ENCODE results near the gene WDR1.

The WDR1 gene

DNA sequence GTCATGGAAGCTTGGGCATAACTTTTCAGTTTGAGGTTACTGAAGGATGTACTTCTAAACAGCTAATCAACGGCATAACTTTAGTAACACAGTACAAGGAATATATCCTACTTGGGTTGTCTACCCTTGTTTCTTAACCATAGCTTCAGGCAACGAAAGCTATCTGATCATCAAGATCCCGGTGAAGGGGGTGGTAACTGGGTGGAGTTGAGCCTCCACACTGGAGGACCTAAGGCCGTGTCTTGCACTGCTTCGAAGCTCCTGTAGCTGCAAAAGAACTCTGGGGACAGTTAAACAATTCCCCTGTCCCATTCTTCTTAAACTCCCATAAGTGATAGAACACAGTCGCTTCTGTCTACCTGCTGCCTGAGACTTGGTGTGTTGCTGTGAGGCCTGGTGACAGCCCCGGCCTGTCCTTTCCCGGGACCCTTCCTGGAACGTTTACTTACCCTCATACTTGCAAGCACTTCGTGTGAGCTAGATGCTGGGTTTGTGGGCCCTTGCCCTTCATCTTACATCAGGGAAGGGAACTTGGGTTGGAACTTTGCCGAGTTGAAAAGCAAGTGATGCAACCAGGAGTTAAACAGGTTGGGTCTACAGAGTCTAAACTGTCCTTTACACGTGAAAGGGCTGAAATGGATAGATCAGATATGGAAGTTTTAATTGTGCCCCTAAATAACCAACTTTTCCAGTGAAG, 5.8 kb upstream of the WDR1 start:
- TF ChIP-seq GATA2 (IDR thresholded peaks at IDR 0.05; ENCODE audit: low read depth, low read length) (no peak), GATA3 (IDR thresholded peaks at IDR 0.05; ENCODE audit: low read depth, low read length) (no peak)

DNA sequence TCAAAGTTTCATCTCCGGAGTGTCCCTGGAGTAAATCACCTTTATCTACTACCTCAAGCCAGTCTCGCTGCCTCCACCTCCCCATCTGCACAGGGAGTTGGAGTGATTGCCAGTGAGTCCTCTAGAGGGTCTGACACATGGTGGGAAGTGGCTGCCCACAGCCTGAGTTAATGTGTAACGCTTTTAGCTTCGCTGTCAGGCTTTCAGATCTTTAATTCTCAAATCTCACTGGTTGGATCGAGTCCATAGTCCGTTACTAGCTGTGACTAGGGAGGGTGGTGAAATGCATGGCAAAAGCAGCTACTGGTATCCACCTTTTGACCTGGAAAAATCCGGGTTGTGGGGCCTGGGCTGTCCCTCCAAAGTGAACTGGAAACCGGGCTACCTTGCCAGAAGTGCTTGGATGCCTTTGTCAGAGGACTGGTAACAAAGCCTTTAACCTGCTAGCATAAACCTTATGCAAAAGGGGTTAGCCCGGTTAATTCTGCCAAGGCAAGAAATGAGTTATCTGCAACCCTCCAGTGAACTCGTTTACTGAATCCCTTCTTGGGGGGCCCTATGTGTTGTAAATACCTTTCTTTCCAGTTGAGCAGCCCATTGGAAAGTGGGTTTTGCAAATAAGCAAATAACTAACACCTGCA, 5.1 kb upstream of the WDR1 start:
- TF ChIP-seq GATA2 (IDR thresholded peaks at IDR 0.05; ENCODE audit: low read depth, low read length) (no peak), GATA3 (IDR thresholded peaks at IDR 0.05; ENCODE audit: low read depth, low read length) (no peak)

DNA sequence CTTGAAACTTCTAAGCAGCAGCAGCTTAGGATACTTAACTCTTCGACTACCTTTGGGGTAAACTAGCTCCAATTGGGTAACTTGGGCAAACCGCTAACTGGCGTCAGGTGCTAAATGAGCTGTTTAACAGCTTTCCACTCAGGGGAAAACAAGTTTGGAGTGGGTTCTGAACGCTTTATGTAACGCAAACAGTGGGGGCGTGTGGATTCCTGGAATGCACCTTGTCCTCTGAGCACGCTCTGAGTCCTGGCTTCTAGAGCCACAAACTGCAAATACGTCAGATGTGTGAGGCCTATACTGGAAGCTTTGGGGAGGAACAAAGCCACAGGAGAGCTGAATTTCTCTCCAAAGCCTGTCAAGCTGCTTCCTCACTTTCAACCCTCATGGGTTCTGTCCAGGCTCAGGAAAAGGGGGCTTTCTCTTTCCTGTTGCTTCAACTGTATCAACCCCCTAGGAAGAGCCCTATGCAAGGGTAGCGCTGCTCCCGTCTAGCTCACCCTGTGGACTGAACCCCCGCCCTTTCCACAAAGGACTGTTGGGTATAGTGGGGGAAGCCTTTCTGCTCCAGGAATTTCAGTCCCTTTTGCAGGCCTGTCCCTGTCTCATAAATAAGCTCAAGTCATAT, 4.5 kb upstream of the WDR1 start:
- no peak for TF ChIP-seq GATA3 (IDR thresholded peaks at IDR 0.05; ENCODE audit: low read depth, low read length)
- no peak for TF ChIP-seq GATA2 (IDR thresholded peaks at IDR 0.05; ENCODE audit: low read depth, low read length)

DNA sequence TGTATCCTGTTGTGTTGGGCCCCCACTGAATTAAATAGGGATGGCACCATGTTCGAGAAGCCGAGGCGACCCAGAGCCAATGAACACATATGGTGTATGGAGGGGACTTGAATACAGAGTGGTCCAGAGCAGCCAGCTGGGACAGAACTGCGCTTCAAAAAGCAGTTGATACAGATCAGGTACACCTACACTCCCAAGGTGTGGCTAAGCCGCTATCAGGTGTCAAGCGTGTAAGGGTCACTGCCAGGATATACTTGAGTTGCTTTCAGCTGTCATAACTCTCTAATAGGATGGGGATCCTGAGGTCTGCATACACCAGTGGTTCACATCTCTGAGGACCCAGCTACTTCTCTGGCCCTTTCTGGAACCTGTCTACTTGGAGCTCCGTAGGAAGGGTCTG, 3.2 kb upstream of the WDR1 start:
- TF ChIP-seq GATA3 (IDR thresholded peaks at IDR 0.05; ENCODE audit: low read depth, low read length) (no peak), GATA2 (IDR thresholded peaks at IDR 0.05; ENCODE audit: low read depth, low read length) (no peak)

DNA sequence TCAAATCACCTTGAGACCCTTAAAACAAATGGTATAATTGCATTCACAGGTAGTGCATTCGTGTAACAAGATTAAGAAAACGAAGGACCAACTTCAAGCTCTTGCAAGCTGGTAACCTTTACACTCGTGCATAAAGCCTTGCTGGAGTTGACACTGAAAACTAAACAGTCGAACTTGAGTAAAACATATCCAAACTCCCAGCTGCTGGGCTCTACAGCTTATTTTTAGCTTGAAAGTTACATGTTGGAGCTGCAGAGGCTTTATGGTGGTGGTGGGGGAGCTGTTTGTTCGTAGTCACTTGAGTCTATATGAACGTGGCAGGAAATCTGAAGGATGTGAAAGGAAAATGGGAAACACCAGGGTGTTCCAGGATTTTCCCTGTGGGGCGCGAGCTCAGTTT, 2.7 kb upstream of the WDR1 start:
- no peak for TF ChIP-seq GATA2 (IDR thresholded peaks at IDR 0.05; ENCODE audit: low read depth, low read length)
- TF ChIP-seq GATA3 (IDR thresholded peaks at IDR 0.05; ENCODE audit: low read depth, low read length), result no peak

DNA sequence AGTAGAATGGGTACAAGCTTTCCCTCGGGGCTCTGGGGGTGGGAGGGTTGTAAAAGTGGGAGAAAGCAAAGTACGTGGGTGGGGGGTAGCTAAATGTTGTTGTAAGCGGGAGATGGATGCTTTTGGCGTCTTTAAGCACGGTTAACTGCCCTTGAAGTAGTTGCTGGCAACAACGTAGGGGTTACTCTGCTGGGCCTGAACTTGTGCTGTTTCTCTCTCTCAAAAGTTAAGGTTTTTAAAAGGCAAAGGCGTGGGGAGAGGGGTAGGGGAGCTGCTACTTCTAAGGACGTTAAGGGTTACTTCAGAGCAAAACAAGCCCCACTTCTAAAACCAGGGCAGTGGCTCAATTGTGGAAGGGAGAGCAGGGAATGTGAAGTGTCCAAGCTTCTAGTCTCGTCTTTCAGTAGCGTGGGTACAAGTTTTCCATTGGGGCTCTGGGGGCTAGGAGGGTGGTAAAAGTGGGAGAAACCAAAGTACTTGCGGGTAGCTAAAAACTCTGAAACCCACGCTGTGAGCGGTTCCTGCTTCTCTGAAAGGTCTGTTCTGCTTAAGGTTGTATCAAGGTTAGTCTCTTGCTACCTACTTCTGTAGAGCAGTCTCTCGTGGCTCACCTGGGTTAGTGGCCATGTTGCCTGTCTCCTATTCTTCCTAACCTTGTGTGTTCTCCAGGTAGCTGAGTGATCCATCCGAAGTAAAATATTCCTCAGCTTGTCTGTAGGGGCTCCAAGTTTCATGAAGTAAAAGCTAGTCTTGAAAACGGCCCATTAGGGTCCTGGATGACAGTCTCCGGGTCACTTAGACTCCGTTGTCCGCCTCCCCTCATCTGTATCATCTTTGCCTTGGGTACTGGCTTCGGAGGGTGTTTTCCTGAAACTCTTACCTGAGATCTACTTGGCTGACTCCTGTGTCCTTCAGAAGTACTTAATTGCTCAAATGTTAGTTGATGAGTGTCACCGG, 1.7 kb upstream of the WDR1 start:
- no peak for TF ChIP-seq GATA3 (IDR thresholded peaks at IDR 0.05; ENCODE audit: low read depth, low read length)
- no peak for TF ChIP-seq GATA2 (IDR thresholded peaks at IDR 0.05; ENCODE audit: low read depth, low read length)

DNA sequence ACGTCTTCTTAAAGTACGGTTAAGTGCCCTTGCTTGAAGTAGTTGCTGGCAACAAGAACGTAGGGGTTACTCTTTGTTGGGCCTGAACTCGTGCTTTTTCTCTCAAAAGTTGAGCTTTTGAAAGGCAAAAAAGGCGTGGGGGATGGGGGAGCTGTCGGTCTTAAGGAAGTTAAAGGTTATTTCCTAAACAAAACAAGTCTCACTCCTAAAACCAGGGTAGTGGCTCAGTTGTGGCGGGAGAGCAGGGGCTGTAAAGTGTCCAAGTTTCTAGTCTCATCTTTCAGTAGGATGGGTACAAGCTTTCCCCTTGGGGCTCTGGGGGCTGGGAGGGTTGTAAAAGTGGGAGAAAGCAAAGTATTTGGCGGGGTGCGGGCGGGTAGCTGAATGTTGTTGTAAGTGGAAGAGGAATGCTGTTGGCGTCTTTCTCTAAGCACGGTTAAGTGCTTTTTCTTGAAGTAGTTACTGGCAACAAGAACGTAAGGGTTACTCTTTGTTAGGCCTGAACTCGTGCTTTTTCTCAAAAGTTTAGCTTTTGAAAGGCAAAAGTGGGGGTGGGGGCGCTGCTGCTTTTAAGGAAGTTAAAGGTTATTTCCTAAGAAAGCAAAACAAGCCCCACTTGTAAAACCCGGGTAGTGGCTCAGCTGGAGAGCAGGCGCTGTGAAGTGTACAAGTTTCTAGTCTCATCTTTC, 904 bp upstream of the WDR1 start:
- TF ChIP-seq GATA2 (IDR thresholded peaks at IDR 0.05; ENCODE audit: low read depth, low read length) (no peak), GATA3 (IDR thresholded peaks at IDR 0.05; ENCODE audit: low read depth, low read length) (no peak)

DNA sequence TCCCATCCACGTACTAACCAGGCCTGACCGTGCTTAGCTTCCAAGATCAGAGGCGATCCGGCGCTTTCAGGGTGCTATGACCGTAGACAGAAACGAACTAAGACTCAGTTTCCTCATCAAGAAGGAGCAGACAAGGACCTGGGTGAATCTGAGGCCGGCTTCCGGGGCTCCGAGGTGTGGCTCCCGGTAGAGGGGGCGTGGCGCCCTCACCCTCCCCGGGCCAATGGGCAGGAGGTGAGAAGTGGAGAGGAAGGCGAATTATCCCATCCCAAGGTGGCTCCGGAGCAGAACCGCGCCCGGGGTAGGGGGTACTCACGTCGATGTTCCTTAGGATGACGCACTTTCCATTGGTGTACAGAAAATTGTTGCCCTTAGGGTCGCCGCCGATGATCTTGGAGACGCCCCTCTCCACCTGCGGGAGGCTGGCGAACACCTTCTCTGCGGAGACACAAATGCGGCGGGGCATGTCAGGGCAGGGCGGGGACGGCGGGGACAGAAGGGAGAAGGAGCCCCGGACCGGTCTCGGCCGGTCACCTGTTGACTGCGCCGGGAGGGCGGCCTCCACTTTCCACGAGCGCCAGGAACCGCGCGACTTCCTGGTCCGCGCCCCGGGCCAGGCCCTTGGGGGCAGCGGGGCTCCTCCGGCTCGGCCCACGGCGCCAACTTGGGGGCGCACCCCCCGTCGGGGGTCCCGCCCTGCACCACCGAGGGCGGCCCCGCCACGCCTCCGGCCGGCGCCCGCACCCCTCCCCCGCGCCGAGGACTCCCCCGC, 616 bp downstream of the WDR1 start:
- TF ChIP-seq GATA2 (IDR thresholded peaks at IDR 0.05; ENCODE audit: low read depth, low read length) (no peak), GATA3 (IDR thresholded peaks at IDR 0.05; ENCODE audit: low read depth, low read length) (no peak)

DNA sequence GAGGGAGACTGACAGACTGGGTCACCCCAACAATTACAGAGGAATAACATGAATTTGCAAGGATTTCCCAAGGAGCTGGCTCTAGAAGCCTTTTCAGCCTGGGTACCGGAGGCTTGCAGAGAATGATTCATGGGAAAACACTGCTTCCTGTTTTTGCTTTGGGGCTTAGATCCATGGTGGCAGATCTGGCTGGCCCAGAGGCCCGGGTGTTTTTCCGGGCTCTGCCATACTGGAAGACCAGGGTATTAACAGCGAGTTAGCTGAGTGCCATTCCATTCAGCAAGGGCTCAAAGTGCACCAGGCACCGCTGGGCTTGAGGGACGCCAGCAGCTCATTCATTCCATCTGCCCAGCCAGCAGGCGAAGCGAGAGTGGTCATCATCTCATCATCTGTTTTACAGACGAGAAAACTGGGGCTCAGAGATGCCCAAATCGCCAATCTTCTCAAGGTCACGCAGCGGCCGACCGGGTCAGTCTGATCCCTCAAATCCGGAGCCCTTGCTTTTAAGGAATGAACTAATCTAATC, 1.3 kb downstream of the WDR1 start:
- TF ChIP-seq GATA3 (IDR thresholded peaks at IDR 0.05; ENCODE audit: low read depth, low read length), result no peak
- TF ChIP-seq GATA2 (IDR thresholded peaks at IDR 0.05; ENCODE audit: low read depth, low read length), result no peak

DNA sequence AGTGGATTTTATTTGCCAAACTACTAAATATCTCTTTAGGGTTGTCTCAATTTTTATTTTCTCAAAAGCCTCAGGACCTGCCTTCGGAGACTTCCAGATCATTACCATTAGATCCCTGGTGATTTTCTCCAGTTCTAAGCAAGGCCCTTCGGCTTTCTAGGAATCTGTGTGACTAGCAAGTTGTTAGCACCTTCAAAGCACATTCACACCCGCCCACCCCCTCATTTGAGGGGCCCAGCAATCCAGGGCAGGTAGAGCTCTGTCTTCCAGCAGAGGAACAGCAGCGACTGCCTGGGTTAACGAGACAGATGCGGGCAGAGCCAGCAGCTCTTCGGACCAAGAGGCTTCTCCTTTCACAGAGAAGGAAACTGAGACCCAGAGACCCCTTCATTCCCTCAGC, 2.0 kb downstream of the WDR1 start:
- TF ChIP-seq GATA2 (IDR thresholded peaks at IDR 0.05; ENCODE audit: low read depth, low read length) (no peak), GATA3 (IDR thresholded peaks at IDR 0.05; ENCODE audit: low read depth, low read length) (no peak)

DNA sequence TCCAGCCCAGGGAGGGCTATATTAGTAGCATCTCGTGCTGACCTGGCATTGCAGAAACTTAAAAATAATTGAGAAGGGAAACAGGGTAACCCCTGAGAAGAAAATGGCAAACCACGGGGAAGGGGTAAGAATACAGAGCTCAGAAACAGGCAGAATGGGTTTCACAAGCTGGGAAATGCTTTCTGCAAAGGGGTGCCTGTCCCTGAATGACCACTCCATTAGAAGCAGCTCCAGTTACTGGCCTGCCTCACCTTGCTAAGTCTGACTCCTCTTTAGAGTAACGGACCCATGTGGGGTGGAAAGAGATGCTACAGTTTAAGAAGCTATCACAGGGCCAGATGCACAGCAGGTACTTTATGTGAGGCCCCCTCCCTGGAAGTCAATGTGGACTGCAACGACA, 2.5 kb downstream of the WDR1 start:
- no peak for TF ChIP-seq GATA2 (IDR thresholded peaks at IDR 0.05; ENCODE audit: low read depth, low read length)
- TF ChIP-seq GATA3 (IDR thresholded peaks at IDR 0.05; ENCODE audit: low read depth, low read length), result no peak

DNA sequence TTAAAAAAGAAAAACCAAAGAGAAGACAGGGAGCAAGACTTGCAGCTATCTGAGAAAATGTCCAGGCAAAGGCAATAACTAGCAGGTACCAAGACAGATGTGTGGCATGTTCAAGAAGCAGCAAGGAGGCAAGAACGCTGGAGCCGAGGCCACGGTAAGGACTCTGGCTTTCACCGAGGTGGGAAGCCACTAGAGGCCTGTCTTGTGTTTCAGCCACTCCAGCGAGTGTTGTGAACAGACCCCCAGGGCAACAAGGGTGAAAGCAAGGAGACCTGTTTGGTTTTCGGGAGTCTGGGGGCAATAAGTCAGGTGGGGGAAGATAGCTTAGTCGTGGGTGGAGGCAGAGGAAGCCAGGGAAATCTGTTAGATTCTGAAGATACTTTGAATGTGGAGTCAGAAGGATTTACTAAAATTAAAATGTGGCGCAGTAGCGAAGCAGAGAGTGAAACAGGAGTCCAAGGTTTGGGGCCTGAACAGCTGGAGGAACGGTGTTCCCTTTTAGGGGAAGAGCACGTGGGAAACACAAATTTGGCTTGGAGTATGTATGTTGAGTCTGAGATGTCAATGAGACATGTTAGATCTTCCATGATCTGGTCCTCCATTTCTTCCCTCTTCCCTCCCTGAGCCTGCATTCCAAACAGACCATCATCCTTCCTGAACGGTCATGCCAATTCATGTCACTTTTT, 3.1 kb downstream of the WDR1 start:
- TF ChIP-seq GATA3 (IDR thresholded peaks at IDR 0.05; ENCODE audit: low read depth, low read length), result no peak

Data from SH-SY5Y (cell line).